MM.1S (cell line): ENCODE results near the gene PLEKHD1.

Experiments
- CTCF ChIP-seq: fragments of 300-600 bp; sonication (generic); IDR thresholded peaks from 2 replicates; pipeline ENCODE4 v1.5.1; 2016; ENCODE audit warnings: antibody characterized with exemption, low read length, mixed read lengths
- EZH2 ChIP-seq: fragments of 300-600 bp; sonication (generic); optimal IDR thresholded peaks from 2 replicates; pipeline ENCODE3; 2017; ENCODE audit warnings: low read depth, mild to moderate bottlenecking, antibody characterized with exemption, low read length, mixed read lengths

DNA sequence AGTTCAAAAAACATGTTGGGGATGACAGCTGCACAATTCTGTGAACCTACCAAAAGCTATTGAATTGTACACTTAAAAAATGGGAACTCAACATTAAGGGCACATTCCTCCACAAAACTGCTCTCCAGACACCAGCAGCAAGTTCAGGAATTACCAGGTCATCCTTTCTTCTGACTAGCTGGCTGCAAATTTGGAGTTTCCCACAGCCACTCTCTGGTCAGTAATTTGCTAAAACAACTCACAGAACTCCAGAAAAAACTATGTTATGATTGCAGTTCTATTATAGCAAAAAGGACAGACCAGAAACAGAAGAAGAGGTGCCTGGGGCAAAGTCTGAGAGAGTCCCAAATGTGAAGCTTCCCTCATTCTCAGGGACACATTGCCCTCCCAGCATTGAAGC lies 20.1 kb upstream of the PLEKHD1 start:
- TF ChIP-seq EZH2 (no peak), CTCF (no peak)
